ENCODE data around the gene ENKD1. TPM values are rescaled to one million over a fixed set of nuclear protein-coding genes. Genes with fewer than 3 reads are reported as not detected.

ENKD1 gene
- total and polyA plus RNA-seq, 2 of the 4 experiments (the other 2 are of a cell fraction) = 2.9 to 6.3 TPM

DNA sequence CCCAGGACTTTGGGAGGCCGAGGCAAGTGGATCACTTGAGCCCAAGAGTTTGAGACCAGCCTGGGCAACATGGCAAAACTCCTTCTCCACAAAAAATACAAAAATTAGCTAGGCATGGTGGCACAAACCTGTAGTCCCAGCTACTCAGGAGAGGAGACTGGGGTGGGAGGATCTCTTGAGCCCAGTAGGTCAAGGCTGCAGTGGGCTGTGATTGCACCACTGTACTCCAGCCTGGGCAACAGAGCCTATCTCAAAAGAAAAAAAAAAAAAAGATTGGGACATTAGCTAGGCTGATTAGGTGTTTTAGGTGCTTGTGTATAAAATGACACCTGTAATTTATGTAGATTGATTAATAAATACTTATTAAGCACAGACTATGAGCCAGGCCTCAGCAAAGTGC is 42.5 kb upstream of the ENKD1 start:
- DNase-seq = no peak
- Histone ChIP-seq H3K18ac (ENCODE audit: low read depth, low read length) (no peak overlapping the region), H2BK20ac (ENCODE audit: low read depth, low read length) (no peak overlapping the region), H3K79me1 (ENCODE audit: low read depth in 1 of 2, low read length in 2 of 2) (peaks cover 18 to 51% of the 10 kb centered on the region in 2 experiments), H2BK5ac (ENCODE audit: low read depth, low read length, poor library complexity, severe bottlenecking) (no peak overlapping the region), H3K56ac (ENCODE audit: extremely low read depth, insufficient read depth, low read length) (no peak overlapping the region), H2BK15ac (ENCODE audit: low read depth, low read length) (no peak overlapping the region), H3K27me3 (ENCODE audit: control insufficient read depth, insufficient read depth, low read length) (no peaks in the 10 kb centered on the region), H4K91ac (ENCODE audit: insufficient read depth, low read depth, low read length) (no peak overlapping the region), H3K9me1 (ENCODE audit: insufficient read depth, low read length) (peaks cover 15% of the 10 kb centered on the region), H3K4ac (ENCODE audit: low read depth, low read length) (no peak overlapping the region), H4K20me1 (ENCODE audit: insufficient read depth, low read length) (peaks cover 16% of the 10 kb centered on the region), H3K27ac (ENCODE audit: insufficient read depth, low read length) (no peak overlapping the region), H3K14ac (replicated peaks; ENCODE audit: low read depth, low read length) (no peak overlapping the region), H4K5ac (ENCODE audit: low read depth, low read length) (no peak overlapping the region), H3K9me3 (ENCODE audit: control insufficient read depth, insufficient read depth, low read length) (no peaks in the 10 kb centered on the region), H2BK120ac (ENCODE audit: low read depth, low read length) (no peak overlapping the region), H3K36me3 (ENCODE audit: control insufficient read depth, insufficient read depth, low read length) (no peaks in the 10 kb centered on the region; the same call in 1 of the 2 replicates), H2AK5ac (ENCODE audit: low read depth, low read length) (no peak overlapping the region), H2AFZ (replicated peaks; ENCODE audit: low read length, poor library complexity) (no peak overlapping the region), H3K23ac (ENCODE audit: low read depth, low read length) (no peak overlapping the region), H2AK9ac (replicated peaks; ENCODE audit: low read depth, low read length, poor library complexity) (no peak overlapping the region), H3K4me1 (ENCODE audit: control insufficient read depth, insufficient read depth, low read length) (peaks cover 4% of the 10 kb centered on the region; the same call in 1 of the 2 replicates), H4K8ac (ENCODE audit: low read depth in 2 of 2, low read length in 2 of 2) (no peak overlapping the region), H3K4me2 (ENCODE audit: low read depth, low read length) (no peak overlapping the region), H3K4me3 (ENCODE audit: insufficient read depth, low read depth, low read length) (no peak overlapping the region), H3K9ac (ENCODE audit: low read depth, low read length) (no peak overlapping the region)
- 80% methylated on average over 1 of the region's 1 CpG; no CpG with 5 or more reads in 1 of the 2 experiments for WGBS, 2 experiments (ENCODE audit: extremely low coverage in 2 of 2, insufficient read length in 1 of 2)
- ATAC-seq (ENCODE audit: low read depth) = no peak
- POLR2A ChIA-PET (ENCODE audit: unreplicated experiment) = no interaction called here
- no peak for TF ChIP-seq RCOR1 (IDR thresholded peaks at IDR 0.05; ENCODE audit: insufficient replicate concordance, low read length)
- TF ChIP-seq MXI1 (IDR thresholded peaks at IDR 0.05; ENCODE audit: borderline replicate concordance, low read depth, low read length) = no peak
- TF ChIP-seq FOS (IDR thresholded peaks at IDR 0.05; ENCODE audit: low read depth, low read length) = no peak
- no peak for TF ChIP-seq SMC3 (IDR thresholded peaks at IDR 0.05; ENCODE audit: low read depth, low read length)
- TF ChIP-seq CHD1 (IDR thresholded peaks at IDR 0.05; ENCODE audit: low read depth, low read length) = no peak
- no peak for TF ChIP-seq POLR2A (IDR thresholded peaks at IDR 0.05; ENCODE audit: low read depth, low read length)
- no peak for TF ChIP-seq NFE2L2 (IDR thresholded peaks at IDR 0.05; ENCODE audit: low read depth, low read length)
- TF ChIP-seq BHLHE40 (IDR thresholded peaks at IDR 0.05; ENCODE audit: low read depth, low read length) = no peak
- TF ChIP-seq, protein P1, sequence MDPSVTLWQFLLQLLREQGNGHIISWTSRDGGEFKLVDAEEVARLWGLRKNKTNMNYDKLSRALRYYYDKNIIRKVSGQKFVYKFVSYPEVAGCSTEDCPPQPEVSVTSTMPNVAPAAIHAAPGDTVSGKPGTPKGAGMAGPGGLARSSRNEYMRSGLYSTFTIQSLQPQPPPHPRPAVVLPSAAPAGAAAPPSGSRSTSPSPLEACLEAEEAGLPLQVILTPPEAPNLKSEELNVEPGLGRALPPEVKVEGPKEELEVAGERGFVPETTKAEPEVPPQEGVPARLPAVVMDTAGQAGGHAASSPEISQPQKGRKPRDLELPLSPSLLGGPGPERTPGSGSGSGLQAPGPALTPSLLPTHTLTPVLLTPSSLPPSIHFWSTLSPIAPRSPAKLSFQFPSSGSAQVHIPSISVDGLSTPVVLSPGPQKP (IDR thresholded peaks at IDR 0.05; ENCODE audit: borderline replicate concordance, low read depth, low read length) = no peak
- TF ChIP-seq RAD21 (IDR thresholded peaks at IDR 0.05; ENCODE audit: low read length) = no peak
- no TSS peak for BruUV-seq (replicated peaks)
- CTCF ChIA-PET = interaction anchor here (0.6 to 0.7 kb wide), 2 partner anchors 78 to 1100 kb away, joined by 3 to 5 read pairs; no protein-coding TSS in a partner anchor
- intact Hi-C loops (cut with micrococcal nuclease) = no loop called here
- dilution Hi-C loops (cut with HindIII; ENCODE audit: low sequenced_read_pairs, unreplicated experiment) = no loop called here
- in situ Hi-C loops (cut with MboI; ENCODE audit: low sequenced_read_pairs) = no loop called here
